HCT116 (cell line): ENCODE results near the gene GSTO2.

Experiments
- EGR1 ChIP-seq: IDR thresholded peaks from 2 replicates; pipeline ENCODE4 v1.6.1; 2012; ENCODE audit warnings: low read depth
- EZH2phosphoT487 ChIP-seq: fragments of 200-600 bp; IDR thresholded peaks from 2 replicates; pipeline ENCODE4 v1.6.1; 2018; ENCODE audit warnings: antibody characterized with exemption, borderline replicate concordance
- POLR2AphosphoS5 ChIP-seq: IDR thresholded peaks from 2 replicates; pipeline ENCODE4 v1.6.1; 2011; ENCODE audit warnings: mild to moderate bottlenecking, low read depth, low read length, moderate library complexity
- TF ChIP-seq, protein P1 (sequence below): IDR thresholded peaks from 2 replicates; pipeline ENCODE4 v1.6.1; 2012
- TF ChIP-seq, protein P2 (sequence below), 3 experiments: fragments of 200-600 bp in 1 of 3; sonication (generic) in 1 of 3; IDR thresholded peaks in 2 of 3; conservative IDR thresholded peaks in 1 of 3; 2 replicates each; pipeline ENCODE4 v1.5.1; 2012 to 2017; ENCODE audit warnings: low read depth in 2 of 3, low read length in 2 of 3, antibody characterized with exemption in 1 of 3, borderline replicate concordance in 1 of 3, control low read depth in 1 of 3, mild to moderate bottlenecking in 1 of 3, mixed read lengths in 1 of 3, mixed run types in 1 of 3, moderate library complexity in 1 of 3; ENCODE audit not compliant: insufficient read depth in 1 of 3

DNA sequence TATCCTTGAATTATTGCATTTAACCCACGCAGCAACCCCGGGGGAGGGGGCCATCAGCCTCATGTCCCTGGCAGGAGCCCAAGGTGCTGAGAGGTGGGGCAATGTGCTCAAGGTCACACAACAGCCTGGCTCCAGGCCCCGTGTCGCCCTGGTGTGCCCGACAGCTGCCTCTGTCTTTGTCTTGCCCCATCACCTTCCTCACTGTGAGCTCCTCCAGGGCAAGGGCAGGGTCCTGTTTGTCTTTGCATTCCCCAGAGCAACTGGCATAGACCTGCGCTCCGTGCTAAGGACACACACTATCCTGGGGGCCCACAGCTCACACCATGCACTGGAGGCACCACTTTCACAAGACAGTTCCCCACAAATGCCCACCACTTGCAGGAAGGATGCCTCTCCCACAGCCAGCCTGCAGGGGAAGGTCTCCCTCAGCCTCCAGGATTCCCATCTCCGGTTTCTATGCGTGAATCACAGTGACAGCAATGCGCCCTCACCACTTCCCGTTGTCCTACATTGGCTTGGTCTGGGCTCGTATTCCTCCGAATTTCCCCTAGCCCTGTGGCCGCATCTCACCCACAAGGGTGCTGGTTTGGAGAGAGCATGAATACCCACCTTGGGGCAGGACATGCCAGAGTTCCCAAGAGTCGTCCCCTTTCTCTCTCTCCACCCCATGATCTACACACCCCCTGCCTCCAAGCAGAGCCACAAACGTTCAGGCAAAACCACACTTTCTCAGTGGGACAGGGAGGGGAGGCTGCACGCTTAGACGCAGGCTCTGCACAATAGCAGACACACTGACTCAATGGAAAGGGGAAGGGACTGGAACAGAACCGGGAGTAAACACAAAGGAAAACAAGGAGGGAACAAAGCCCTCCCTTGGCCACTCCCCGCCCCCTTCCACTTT, 59.0 kb downstream of the GSTO2 start:
- TF ChIP-seq, protein P1, sequence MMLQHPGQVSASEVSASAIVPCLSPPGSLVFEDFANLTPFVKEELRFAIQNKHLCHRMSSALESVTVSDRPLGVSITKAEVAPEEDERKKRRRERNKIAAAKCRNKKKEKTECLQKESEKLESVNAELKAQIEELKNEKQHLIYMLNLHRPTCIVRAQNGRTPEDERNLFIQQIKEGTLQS, result no peak
- TF ChIP-seq, protein P2, sequence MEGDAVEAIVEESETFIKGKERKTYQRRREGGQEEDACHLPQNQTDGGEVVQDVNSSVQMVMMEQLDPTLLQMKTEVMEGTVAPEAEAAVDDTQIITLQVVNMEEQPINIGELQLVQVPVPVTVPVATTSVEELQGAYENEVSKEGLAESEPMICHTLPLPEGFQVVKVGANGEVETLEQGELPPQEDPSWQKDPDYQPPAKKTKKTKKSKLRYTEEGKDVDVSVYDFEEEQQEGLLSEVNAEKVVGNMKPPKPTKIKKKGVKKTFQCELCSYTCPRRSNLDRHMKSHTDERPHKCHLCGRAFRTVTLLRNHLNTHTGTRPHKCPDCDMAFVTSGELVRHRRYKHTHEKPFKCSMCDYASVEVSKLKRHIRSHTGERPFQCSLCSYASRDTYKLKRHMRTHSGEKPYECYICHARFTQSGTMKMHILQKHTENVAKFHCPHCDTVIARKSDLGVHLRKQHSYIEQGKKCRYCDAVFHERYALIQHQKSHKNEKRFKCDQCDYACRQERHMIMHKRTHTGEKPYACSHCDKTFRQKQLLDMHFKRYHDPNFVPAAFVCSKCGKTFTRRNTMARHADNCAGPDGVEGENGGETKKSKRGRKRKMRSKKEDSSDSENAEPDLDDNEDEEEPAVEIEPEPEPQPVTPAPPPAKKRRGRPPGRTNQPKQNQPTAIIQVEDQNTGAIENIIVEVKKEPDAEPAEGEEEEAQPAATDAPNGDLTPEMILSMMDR (IDR thresholded peaks at IDR 0.05 in 2 of 3, conservative IDR thresholded peaks at IDR 0.05 in 1 of 3; ENCODE audit: borderline replicate concordance in 1 of 3, insufficient read depth in 1 of 3, low read depth in 2 of 3, low read length in 2 of 3), result no peak
- TF ChIP-seq POLR2AphosphoS5, result no peak
- no peak for TF ChIP-seq EZH2phosphoT487
- TF ChIP-seq EGR1, result no peak
